ENCODE data around the gene ASXL1. TPM values are rescaled to one million over a fixed set of nuclear protein-coding genes. Genes with fewer than 3 reads are reported as not detected.

Gene ASXL1
- total RNA-seq, 6 donors from 2014 or later, result 60.6 to 389 (median 88.5) TPM

DNA sequence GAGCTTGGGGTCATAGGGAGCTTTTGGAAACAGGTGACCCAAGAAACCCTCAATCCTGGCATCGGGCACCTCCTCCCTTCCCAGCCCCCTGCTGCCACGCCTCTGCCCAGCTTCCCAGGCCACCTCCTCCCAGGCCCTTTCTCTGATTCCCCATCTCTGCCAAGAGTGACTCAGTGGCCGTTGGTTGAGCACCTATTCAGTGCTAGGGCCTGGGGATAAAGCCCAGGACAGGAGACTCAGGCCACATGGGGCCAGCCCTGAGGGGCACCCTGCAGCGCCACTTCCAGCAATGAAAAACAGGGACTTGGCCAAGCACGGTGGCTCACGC lies 110.1 kb downstream of the ASXL1 start:
- Histone ChIP-seq H3K36me3 (peaks cover 0 to 10% (median 4%) of the 10 kb centered on the region in 4 donors), H3K27me3 (no peaks in the 10 kb centered on the region), H3K4me1 (peaks cover 68 to 91% (median 87%) of the 10 kb centered on the region in 4 donors), H3K27ac (peak overlapping the region; percentile 64 to 91 (median 78)), H3K4me3 (no peak overlapping the region), H3K9me3 (no peaks in the 10 kb centered on the region)
- DNase-seq, result no peak
- TF ChIP-seq EP300 (IDR thresholded peaks at IDR 0.05) (no peak), POLR2AphosphoS5 (IDR thresholded peaks at IDR 0.05) (no peak)
- TF ChIP-seq, protein P1, sequence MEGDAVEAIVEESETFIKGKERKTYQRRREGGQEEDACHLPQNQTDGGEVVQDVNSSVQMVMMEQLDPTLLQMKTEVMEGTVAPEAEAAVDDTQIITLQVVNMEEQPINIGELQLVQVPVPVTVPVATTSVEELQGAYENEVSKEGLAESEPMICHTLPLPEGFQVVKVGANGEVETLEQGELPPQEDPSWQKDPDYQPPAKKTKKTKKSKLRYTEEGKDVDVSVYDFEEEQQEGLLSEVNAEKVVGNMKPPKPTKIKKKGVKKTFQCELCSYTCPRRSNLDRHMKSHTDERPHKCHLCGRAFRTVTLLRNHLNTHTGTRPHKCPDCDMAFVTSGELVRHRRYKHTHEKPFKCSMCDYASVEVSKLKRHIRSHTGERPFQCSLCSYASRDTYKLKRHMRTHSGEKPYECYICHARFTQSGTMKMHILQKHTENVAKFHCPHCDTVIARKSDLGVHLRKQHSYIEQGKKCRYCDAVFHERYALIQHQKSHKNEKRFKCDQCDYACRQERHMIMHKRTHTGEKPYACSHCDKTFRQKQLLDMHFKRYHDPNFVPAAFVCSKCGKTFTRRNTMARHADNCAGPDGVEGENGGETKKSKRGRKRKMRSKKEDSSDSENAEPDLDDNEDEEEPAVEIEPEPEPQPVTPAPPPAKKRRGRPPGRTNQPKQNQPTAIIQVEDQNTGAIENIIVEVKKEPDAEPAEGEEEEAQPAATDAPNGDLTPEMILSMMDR (IDR thresholded peaks at IDR 0.05), result no peak
- no peak for ATAC-seq (ENCODE audit: low FRiP score in 2 of 2)
- WGBS, 2 donors, result 86 to 92% methylated on average over 3 to 6 of the region's 6 CpGs

GRCh38 chr20:32468860-32469259 lies 110.7 kb downstream of the ASXL1 start:
- no peak for ATAC-seq (ENCODE audit: low FRiP score in 2 of 2)
- DNase-seq, result no peak
- 72 to 74% methylated on average over 7 of the region's 7 CpGs for WGBS, 2 donors
- Histone ChIP-seq H3K27me3 (no peaks in the 10 kb centered on the region), H3K27ac (peak overlapping the region in 3 of 4 donors; percentile 80 to 91 (median 81)), H3K36me3 (peaks cover 0 to 11% (median 5%) of the 10 kb centered on the region in 4 donors), H3K4me1 (peaks cover 74 to 91% (median 87%) of the 10 kb centered on the region in 4 donors), H3K9me3 (no peaks in the 10 kb centered on the region), H3K4me3 (no peak overlapping the region)
- TF ChIP-seq EP300 (IDR thresholded peaks at IDR 0.05) (no peak), POLR2AphosphoS5 (IDR thresholded peaks at IDR 0.05) (no peak), POLR2A (IDR thresholded peaks at IDR 0.05) (no peak)
- TF ChIP-seq, protein P1 (IDR thresholded peaks at IDR 0.05), result no peak

DNA sequence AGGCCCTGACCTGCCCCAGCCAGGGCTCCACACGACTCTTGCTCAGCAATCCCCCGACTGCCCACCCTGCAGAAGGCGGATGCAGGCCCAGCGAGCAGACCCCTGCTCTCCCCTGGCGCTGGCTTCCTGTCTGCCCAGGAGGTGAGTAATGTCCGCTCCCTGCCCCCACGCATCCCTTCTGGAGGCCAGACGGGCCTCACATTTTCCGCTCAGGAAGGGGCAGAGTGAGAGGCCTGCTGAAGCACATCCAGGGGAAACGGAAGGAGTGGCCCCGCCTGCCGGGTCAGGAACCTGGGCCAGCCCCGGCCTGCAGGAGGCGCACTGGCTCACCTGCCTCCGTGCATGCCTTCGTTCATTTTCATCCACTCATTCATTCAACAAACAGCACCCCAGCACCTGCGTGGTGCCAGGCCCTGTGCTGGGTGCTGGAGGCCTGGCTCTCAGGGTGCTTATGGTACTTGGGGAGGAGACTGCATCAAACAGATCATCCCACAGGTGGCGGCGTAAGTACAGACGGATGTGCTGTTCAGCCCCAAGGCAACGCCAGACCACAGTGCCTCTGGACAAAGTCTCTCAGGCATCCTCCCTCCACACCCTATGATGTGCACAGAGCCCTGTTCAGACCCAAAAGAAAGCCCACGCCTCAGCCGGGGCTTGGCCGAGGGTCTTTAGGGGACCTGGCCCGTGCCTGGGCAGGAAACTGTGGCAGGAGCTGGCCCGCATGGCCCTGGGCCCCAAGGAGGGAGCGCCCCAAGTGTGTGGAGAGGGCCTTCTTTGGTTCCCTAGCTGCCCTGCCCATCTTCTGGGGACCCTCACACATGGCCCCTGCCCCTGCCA lies 112.1 kb downstream of the ASXL1 start:
- Histone ChIP-seq H3K4me1 (peaks cover 75 to 91% (median 88%) of the 10 kb centered on the region in 4 donors), H3K9me3 (no peaks in the 10 kb centered on the region), H3K27me3 (no peaks in the 10 kb centered on the region), H3K4me3 (no peak overlapping the region), H3K27ac (peak overlapping the region; percentile 67 to 91 (median 80)), H3K36me3 (peaks cover 0 to 13% (median 7%) of the 10 kb centered on the region in 4 donors)
- peak in 1 of 2 donors; percentile 19 for ATAC-seq (ENCODE audit: low FRiP score in 2 of 2)
- TF ChIP-seq POLR2AphosphoS5 (IDR thresholded peaks at IDR 0.05) (peak; percentile 88 to 91), POLR2A (IDR thresholded peaks at IDR 0.05) (no peak), EP300 (IDR thresholded peaks at IDR 0.05) (peak in 2 of 4 donors; percentile 81 to 89)
- TF ChIP-seq, protein P1 (IDR thresholded peaks at IDR 0.05), result peak; percentile 45 to 78 (median 64)
- WGBS, 2 donors, result 39 to 51% methylated on average over 4 to 27 of the region's 27 CpGs
- DNase-seq, result peak; percentile 72 to 86

DNA sequence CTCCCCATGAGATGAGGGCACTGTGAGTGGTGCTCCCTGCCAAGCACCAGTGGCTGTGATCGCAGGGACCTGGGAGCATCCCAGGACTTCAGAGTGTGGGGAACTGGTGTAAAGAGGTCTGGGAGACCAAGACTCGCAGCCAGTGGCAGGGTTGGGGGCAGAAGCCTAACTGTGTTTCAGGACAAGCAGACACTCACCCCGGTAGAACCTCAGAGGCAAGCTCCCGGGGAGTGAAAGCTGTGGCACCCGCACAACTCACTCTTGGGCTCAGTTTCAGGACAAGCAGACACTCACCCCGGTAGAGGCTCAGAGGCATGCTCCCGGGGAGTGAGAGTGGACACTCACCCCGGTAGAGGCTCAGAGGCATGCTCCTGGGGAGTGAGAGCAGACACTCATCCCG lies 112.8 kb downstream of the ASXL1 start:
- peaks cover 75 to 91% (median 88%) of the 10 kb centered on the region in 4 donors for H3K4me1 ChIP-seq
- DNase-seq (no peak), ATAC-seq (ENCODE audit: low FRiP score in 2 of 2) (no peak)
- H3K36me3 ChIP-seq, result peaks cover 0 to 13% (median 7%) of the 10 kb centered on the region in 4 donors
- no peaks in the 10 kb centered on the region for H3K9me3 ChIP-seq
- TF ChIP-seq, protein P1 (IDR thresholded peaks at IDR 0.05), result no peak
- TF ChIP-seq EP300 (IDR thresholded peaks at IDR 0.05), result no peak
- H3K4me3 ChIP-seq, result no peak overlapping the region
- 56 to 79% methylated on average over 8 of the region's 9 CpGs for WGBS, 2 donors
- H3K27me3 ChIP-seq, result no peaks in the 10 kb centered on the region
- H3K27ac ChIP-seq, result peak overlapping the region; percentile 62 to 91 (median 74)
